PC-3 (cell line): ENCODE results near the gene NEU2. TPM values are rescaled to one million over a fixed set of nuclear protein-coding genes. Genes with fewer than 3 reads are reported as not detected.
"Not testable (repeated sequence)": the region's sequence is repeated elsewhere in the genome, so short reads cannot be mapped to it uniquely, and the experiment has no call there.

Experiments used
- ATAC-seq: fragments of 200-7000 bp; cut with Tn5 transposase; 2 replicates; pipeline ENCODE4 v1.9.1; 2020; ENCODE audit warnings: mild to moderate bottlenecking, moderate library complexity
- BruUV-seq: library from RNA; stranded (reverse); fragments of 400-500 nt; replicated peaks from 2 replicates; lab custom pipeline; 2021; lab: Mats Ljungman, UMichigan
- CTCF ChIA-PET: fragments of 300-600 bp; sonication (Branson Sonifier 250); formaldehyde crosslinking; loops from one replicate; lab custom pipeline; 2022; ENCODE audit warnings: antibody characterized with exemption; lab: Charles Lee
- POLR2A ChIA-PET: fragments of 300-600 bp; sonication (Branson Sonifier 250); formaldehyde crosslinking; loops from one replicate; lab custom pipeline; 2022; ENCODE audit warnings: antibody characterized with exemption; ENCODE audit not compliant: unreplicated experiment; lab: Charles Lee
- DNase-seq: peaks from one replicate; pipeline ENCODE4 v3.0.0-alpha.2; 2015
- H2AFZ ChIP-seq: fragments of 300-600 bp; sonication (generic); 2 replicates; pipeline ENCODE4 v1.6.0; 2016; ENCODE audit warnings: antibody characterized with exemption, low read length
- H3F3A ChIP-seq: fragments of 300-600 bp; sonication (generic); one replicate; pipeline ENCODE4 v1.6.0; 2017; ENCODE audit warnings: antibody characterized with exemption, low read length, control low read depth, mild to moderate bottlenecking; ENCODE audit not compliant: unreplicated experiment
- H3K27ac ChIP-seq: fragments of 300-600 bp; sonication (generic); 2 replicates; pipeline ENCODE4 v1.5.1; 2016; ENCODE audit warnings: mild to moderate bottlenecking, low read length
- H3K27me3 ChIP-seq: fragments of 300-600 bp; sonication (generic); 2 replicates; pipeline ENCODE4 v1.6.1; 2016; ENCODE audit warnings: low read length, mixed read lengths
- H3K36me3 ChIP-seq: fragments of 300-600 bp; sonication (generic); 2 replicates; pipeline ENCODE4 v1.6.1; 2016; ENCODE audit warnings: low read depth, mixed run types, low read length, mixed read lengths
- H3K4me1 ChIP-seq: fragments of 300-600 bp; sonication (generic); 2 replicates; pipeline ENCODE4 v1.5.1; 2016; ENCODE audit warnings: low read length; ENCODE audit not compliant: insufficient read depth
- H3K4me2 ChIP-seq: fragments of 300-600 bp; sonication (generic); 2 replicates; pipeline ENCODE4 v1.6.0; 2016; ENCODE audit warnings: low read length
- H3K4me3 ChIP-seq: fragments of 300-600 bp; sonication (generic); 2 replicates; pipeline ENCODE4 v1.5.1; 2016; ENCODE audit warnings: mild to moderate bottlenecking, low read length, mixed read lengths
- H3K79me2 ChIP-seq: fragments of 300-600 bp; sonication (generic); 2 replicates; pipeline ENCODE4 v1.6.1; 2017; ENCODE audit warnings: low read length, mixed read lengths
- H3K9ac ChIP-seq: fragments of 300-600 bp; sonication (generic); 2 replicates; pipeline ENCODE4 v1.6.0; 2016; ENCODE audit warnings: mild to moderate bottlenecking, low read length
- H3K9me2 ChIP-seq: fragments of 300-600 bp; sonication (generic); replicated peaks from 2 replicates; pipeline ENCODE4 v1.6.1; 2016; ENCODE audit warnings: mixed run types, low read length, mixed read lengths
- H3K9me3 ChIP-seq: fragments of 300-600 bp; sonication (generic); 2 replicates; pipeline ENCODE4 v1.6.1; 2016; ENCODE audit warnings: low read length, mixed read lengths
- H4K20me1 ChIP-seq: fragments of 300-600 bp; sonication (generic); 2 replicates; pipeline ENCODE4 v1.6.1; 2016; ENCODE audit warnings: low read length, mixed read lengths
- EZH2 ChIP-seq: fragments of 300-600 bp; sonication (generic); IDR thresholded peaks from one replicate; pipeline ENCODE4 v1.6.1; 2017; ENCODE audit warnings: antibody characterized with exemption, mild to moderate bottlenecking, low read length; ENCODE audit not compliant: unreplicated experiment
- EZH2phosphoT487 ChIP-seq: fragments of 300-600 bp; sonication (generic); IDR thresholded peaks from 2 replicates; pipeline ENCODE4 v1.6.1; 2018; ENCODE audit warnings: mild to moderate bottlenecking, antibody characterized with exemption, low read length, borderline replicate concordance
- intact Hi-C: fragments of 100-400 bp; cut with micrococcal nuclease; formaldehyde crosslinking; loops from 2 replicates; pipeline ENCODE4 v1.9.0; 2023
- total RNA-seq: library from RNA; depleted of rRNA; stranded (reverse); fragments of >200 nt; gene quantifications from 2 replicates; pipeline ENCODE4 v1.2.3, GENCODE V29; 2014
- TF ChIP-seq, protein P1 (sequence below): fragments of 300-600 bp; sonication (generic); conservative IDR thresholded peaks from 2 replicates; pipeline ENCODE4 v1.5.1; 2017; ENCODE audit warnings: antibody characterized with exemption, low read depth, mild to moderate bottlenecking, low read length

The NEU2 gene
- total RNA-seq, 1 experiment from 2014 or later: 4.5 TPM

DNA sequence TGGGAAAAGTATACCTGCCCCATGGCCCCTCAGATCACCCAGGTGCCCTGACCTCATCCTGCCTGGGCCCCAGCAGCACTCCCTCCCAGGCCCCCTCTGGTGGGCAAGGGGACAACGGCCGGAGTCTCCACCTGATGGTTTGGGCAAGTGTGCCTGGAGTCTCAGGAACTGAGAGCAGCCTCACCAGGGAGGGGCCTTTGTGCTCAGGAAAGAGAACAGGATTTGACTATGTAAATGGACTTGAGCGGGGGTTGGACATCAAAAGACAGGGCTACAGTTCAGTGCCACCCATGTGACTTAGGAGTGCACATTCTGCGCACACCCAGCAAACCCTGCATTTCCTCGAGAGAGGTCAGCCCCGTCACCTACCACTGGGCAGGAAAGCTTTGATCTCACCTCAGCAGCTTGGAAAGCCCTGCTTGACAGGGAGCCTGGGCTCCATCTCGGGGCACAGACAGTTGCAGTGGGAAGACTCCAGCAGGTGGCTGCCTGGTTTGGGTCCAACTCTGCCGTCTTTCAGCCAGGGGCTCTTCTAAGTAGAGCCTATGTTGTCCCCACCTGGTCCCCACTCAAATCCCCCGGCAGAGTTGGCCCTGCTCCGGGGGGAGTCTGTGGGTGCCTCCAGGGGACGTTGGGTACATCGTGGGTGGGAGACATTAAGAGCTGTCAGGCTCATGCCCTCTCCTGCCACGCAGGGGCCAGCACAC is 30.9 kb downstream of the NEU2 start:
- Histone ChIP-seq H3K4me2 (no peak overlapping the region), H3K27ac (no peak overlapping the region), H3K4me3 (no peak overlapping the region), H3K79me2 (no peaks in the 10 kb centered on the region), H3K36me3 (no peaks in the 10 kb centered on the region), H3K9ac (no peak overlapping the region), H4K20me1 (no peaks in the 10 kb centered on the region), H3F3A (no peaks in the 10 kb centered on the region), H2AFZ (no peak overlapping the region), H3K27me3 (no peaks in the 10 kb centered on the region), H3K4me1 (peaks cover 13% of the 10 kb centered on the region), H3K9me3 (no peaks in the 10 kb centered on the region), H3K9me2 (no peaks in the 10 kb centered on the region)
- ChIA-PET CTCF (no interaction called here), POLR2A (no interaction called here)
- DNase-seq (no peak), ATAC-seq (no peak)
- TF ChIP-seq EZH2phosphoT487: no peak
- TF ChIP-seq, protein P1, sequence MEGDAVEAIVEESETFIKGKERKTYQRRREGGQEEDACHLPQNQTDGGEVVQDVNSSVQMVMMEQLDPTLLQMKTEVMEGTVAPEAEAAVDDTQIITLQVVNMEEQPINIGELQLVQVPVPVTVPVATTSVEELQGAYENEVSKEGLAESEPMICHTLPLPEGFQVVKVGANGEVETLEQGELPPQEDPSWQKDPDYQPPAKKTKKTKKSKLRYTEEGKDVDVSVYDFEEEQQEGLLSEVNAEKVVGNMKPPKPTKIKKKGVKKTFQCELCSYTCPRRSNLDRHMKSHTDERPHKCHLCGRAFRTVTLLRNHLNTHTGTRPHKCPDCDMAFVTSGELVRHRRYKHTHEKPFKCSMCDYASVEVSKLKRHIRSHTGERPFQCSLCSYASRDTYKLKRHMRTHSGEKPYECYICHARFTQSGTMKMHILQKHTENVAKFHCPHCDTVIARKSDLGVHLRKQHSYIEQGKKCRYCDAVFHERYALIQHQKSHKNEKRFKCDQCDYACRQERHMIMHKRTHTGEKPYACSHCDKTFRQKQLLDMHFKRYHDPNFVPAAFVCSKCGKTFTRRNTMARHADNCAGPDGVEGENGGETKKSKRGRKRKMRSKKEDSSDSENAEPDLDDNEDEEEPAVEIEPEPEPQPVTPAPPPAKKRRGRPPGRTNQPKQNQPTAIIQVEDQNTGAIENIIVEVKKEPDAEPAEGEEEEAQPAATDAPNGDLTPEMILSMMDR: 0 out of 2 replicates have a peak, but pooled peaks have one; percentile 19
- no peak for TF ChIP-seq EZH2
- intact Hi-C loops: no loop called here
- BruUV-seq: no TSS peak

GRCh38 chr2:233063976-233064411 is 31.5 kb downstream of the NEU2 start:
- intact Hi-C loops: no loop called here
- CTCF ChIA-PET: interaction anchor here (0.6 kb wide), 1 partner anchor 222 kb away, joined by 3 read pairs; no protein-coding TSS in a partner anchor
- POLR2A ChIA-PET: no interaction called here
- Histone ChIP-seq H3F3A (no peaks in the 10 kb centered on the region), H3K4me3 (no peak overlapping the region), H3K4me2 (no peak overlapping the region), H3K4me1 (peaks cover 13% of the 10 kb centered on the region), H4K20me1 (no peaks in the 10 kb centered on the region), H3K9me2 (no peaks in the 10 kb centered on the region), H3K9ac (no peak overlapping the region), H2AFZ (no peak overlapping the region), H3K36me3 (no peaks in the 10 kb centered on the region), H3K27ac (no peak overlapping the region), H3K79me2 (no peaks in the 10 kb centered on the region), H3K27me3 (no peaks in the 10 kb centered on the region), H3K9me3 (no peaks in the 10 kb centered on the region)
- TF ChIP-seq EZH2 (no peak), EZH2phosphoT487 (no peak)
- TF ChIP-seq, protein P1: no peak
- DNase-seq (no peak), ATAC-seq (no peak)
- no TSS peak for BruUV-seq

DNA sequence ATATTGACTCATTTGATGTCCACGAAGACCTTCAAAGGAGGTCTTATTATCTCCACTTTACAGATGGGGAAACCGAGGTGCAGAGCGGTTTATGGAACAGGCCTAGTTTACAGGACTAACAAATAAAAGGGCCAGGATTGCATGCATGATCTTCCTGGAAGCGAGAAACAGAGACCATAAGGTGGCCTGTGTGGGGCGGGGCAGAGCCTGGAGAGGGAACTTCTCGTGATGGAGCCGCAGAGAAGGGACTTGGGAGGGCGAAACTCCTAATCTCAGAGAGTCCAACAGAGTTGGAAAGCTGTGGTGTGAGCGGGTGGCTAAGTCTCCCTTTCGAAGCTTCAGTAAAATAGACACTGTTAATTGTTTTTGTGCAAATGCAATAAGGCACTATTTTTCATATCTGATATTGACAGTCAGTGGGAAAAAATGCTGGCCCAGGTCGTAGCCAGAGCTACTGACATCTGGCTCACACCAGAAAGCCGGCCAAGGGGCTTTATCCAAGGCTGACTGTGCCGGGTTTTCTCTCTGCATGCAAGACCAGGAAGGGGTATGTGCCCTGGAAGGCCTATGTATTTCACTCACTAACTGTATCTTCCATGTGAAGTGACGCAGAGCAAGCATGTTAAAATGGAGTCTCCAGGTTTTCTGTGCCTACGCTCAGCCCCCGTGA is 32.2 kb downstream of the NEU2 start:
- no peak overlapping the region for H2AFZ ChIP-seq
- POLR2A ChIA-PET: no interaction called here
- BruUV-seq: no TSS peak
- H3K9me3 ChIP-seq: no peaks in the 10 kb centered on the region
- CTCF ChIA-PET: interaction anchor here (0.6 kb wide), 1 partner anchor 223 kb away, joined by 3 read pairs; no protein-coding TSS in a partner anchor
- H3K27ac ChIP-seq: no peak overlapping the region
- peaks cover 13% of the 10 kb centered on the region for H3K4me1 ChIP-seq
- no peak overlapping the region for H3K4me2 ChIP-seq
- intact Hi-C loops: no loop called here
- TF ChIP-seq EZH2 (no peak), EZH2phosphoT487 (no peak)
- TF ChIP-seq, protein P1: no peak
- ATAC-seq: no peak
- no peaks in the 10 kb centered on the region for H3K36me3 ChIP-seq
- no peaks in the 10 kb centered on the region for H3K9me2 ChIP-seq
- H3K27me3 ChIP-seq: no peaks in the 10 kb centered on the region
- no peaks in the 10 kb centered on the region for H3F3A ChIP-seq
- no peak for DNase-seq
- no peak overlapping the region for H3K4me3 ChIP-seq
- H3K79me2 ChIP-seq: no peaks in the 10 kb centered on the region
- no peak overlapping the region for H3K9ac ChIP-seq
- H4K20me1 ChIP-seq: no peaks in the 10 kb centered on the region

DNA sequence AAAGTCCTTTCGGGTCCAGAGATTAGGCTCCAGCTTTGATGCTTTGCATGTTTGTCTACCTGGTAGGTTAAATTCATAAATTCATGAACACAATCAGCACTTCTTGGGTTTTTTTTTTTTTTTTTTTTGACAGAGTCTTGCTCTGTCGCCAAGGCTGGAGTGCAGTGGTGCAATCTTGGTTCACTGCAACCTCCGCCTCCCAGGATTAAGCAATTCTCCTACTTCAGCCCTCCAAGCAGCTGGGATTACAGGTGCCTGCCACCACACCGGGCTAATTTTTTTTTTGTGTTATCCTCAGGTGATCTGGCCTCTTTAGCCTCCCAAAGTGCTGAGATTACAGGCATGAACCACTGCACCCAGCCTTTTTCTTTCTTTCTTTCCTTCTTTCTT is 32.7 kb downstream of the NEU2 start:
- H3K4me2 ChIP-seq, H3K9me3 ChIP-seq, H3K36me3 ChIP-seq, H3K27ac ChIP-seq, CTCF ChIA-PET, ATAC-seq, intact Hi-C loops, POLR2A ChIA-PET, H3K27me3 ChIP-seq, H3K9me2 ChIP-seq, DNase-seq, BruUV-seq, H3K79me2 ChIP-seq, H3K4me3 ChIP-seq, H4K20me1 ChIP-seq, H3K9ac ChIP-seq, H3F3A ChIP-seq, H2AFZ ChIP-seq: not testable (repeated sequence)
- H3K4me1 ChIP-seq: peaks cover 13% of the 10 kb centered on the region
